ENCODE data around the gene ENAH. TPM values are rescaled to one million over a fixed set of nuclear protein-coding genes. Genes with fewer than 3 reads are reported as not detected.

The ENAH gene
- total and polyA plus RNA-seq, 2 experiments from 2014 or later, result 46.4 to 124 TPM

- no peak for TF ChIP-seq CTCF (IDR thresholded peaks at IDR 0.05; ENCODE audit: low read depth, low read length)
These were observed 190.0 kb downstream of the ENAH start for GRCh38 chr1:225462714-225463574.

GRCh38 chr1:225462429-225462713 lies 190.6 kb downstream of the ENAH start:
- H3K4me3 ChIP-seq, result no peak overlapping the region
- peaks cover 5% of the 10 kb centered on the region for H3K4me1 ChIP-seq (ENCODE audit: low read depth)
- no peak overlapping the region for H3K27ac ChIP-seq
- no peaks in the 10 kb centered on the region for H3K27me3 ChIP-seq
- no peak for DNase-seq (ENCODE audit: low read depth in 1 of 2, low spot score in 1 of 2)
- no peak for TF ChIP-seq CTCF (IDR thresholded peaks at IDR 0.05; ENCODE audit: low read depth, low read length)
- no peaks in the 10 kb centered on the region for H3K9me3 ChIP-seq (ENCODE audit: low read depth)
- no peaks in the 10 kb centered on the region for H3K36me3 ChIP-seq

More at GRCh38 chr1:225462714-225463574, 190.0 kb downstream of the ENAH start:
- Histone ChIP-seq H3K36me3 (no peaks in the 10 kb centered on the region), H3K4me3 (no peak overlapping the region), H3K9me3 (ENCODE audit: low read depth) (no peaks in the 10 kb centered on the region), H3K4me1 (ENCODE audit: low read depth) (peaks cover 7% of the 10 kb centered on the region), H3K27ac (no peak overlapping the region), H3K27me3 (no peaks in the 10 kb centered on the region)
- no peak for DNase-seq (ENCODE audit: low read depth in 1 of 2, low spot score in 1 of 2)

DNA sequence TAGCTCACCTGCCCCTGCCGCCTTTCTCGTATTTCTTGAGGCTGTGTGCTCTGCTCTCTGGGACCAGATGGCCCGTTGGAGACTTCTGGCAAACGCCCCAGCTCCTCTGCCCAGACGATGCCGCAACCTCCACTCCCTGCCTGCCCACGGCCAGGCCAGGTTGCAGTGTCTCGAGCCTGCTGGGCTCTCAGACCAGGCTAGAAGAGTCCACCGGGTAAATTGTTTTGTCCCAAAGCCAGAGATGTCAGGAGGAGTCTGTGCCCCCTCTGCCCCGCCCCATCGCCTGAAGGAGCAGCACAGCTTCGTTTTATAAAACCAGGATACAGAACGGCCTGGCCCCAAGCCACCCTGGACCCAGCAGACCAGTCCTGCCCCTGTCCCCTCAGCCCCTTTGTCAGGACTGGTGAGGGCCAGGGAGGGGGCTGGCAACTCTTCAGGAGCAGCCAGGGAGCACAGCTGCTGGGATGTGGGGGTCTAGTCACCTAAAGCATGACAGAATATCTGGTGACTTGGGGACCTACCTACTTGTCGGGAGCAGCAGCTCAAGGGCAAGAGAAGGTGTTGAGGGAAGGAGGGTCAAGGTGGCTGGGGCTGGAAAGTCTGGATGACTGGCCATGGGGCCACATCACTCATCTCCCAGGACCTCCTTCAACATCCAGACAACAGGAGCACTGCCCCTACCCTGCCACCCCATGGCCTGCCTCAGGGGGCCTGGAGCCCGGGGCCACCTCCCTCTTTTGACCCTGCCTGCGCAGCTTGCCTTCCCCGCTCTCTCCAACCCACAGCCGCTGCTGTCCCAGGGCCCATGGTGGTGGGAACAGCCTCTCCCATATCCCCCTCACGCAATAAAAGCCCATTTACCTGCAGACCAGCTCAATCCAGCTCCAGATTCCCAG lies 191.1 kb downstream of the ENAH start:
- Histone ChIP-seq H3K27ac (no peak overlapping the region), H3K4me3 (no peak overlapping the region), H3K4me1 (ENCODE audit: low read depth) (peaks cover 5% of the 10 kb centered on the region), H3K36me3 (no peaks in the 10 kb centered on the region), H3K9me3 (ENCODE audit: low read depth) (no peaks in the 10 kb centered on the region), H3K27me3 (no peaks in the 10 kb centered on the region)
- DNase-seq (ENCODE audit: low read depth in 1 of 2, low spot score in 1 of 2), result no peak
- no peak for TF ChIP-seq CTCF (IDR thresholded peaks at IDR 0.05; ENCODE audit: low read depth, low read length)

- Histone ChIP-seq H3K27me3 (no peaks in the 10 kb centered on the region), H3K4me1 (ENCODE audit: low read depth) (peaks cover 5% of the 10 kb centered on the region), H3K27ac (no peak overlapping the region), H3K4me3 (no peak overlapping the region), H3K9me3 (ENCODE audit: low read depth) (no peaks in the 10 kb centered on the region), H3K36me3 (no peaks in the 10 kb centered on the region)
- TF ChIP-seq CTCF (IDR thresholded peaks at IDR 0.05; ENCODE audit: low read depth, low read length), result no peak
- no peak for DNase-seq (ENCODE audit: low read depth in 1 of 2, low spot score in 1 of 2)
These were observed 192.0 kb downstream of the ENAH start for GRCh38 chr1:225460737-225461532.

DNA sequence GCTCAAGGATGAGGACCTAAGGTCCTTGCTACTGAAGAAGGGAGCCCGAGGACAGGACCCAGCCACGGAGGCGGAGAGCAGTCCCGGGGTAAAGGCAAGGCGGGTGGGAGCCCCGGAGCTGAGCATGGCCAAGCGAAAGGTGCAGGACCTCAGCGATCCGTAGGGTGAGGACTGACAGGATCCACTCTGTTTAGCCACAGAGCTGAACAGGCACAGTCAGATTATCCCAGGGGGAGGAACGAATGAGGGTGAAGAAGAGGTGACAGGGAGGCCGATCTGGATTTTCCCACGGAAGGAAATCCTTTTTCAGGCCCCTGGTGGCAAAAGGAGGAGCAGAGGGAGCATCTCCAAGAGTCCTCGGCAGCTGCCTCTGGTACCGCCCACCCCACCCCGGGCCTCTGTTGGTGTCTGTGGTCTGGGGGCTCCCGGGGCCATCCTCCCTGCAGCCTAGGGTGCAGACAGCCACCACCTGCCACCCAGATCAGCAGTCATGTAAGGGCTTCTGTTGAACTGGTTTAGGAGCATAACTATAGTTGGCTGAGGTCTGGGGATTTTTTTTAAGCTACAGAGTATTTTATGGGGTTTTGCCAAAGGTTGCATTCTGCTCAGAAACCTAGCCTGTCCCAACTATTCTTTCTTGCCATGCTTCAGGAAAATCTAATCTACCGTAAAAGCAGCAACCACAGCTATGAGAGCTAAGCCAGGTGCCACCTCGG lies 192.7 kb downstream of the ENAH start:
- peaks cover 5% of the 10 kb centered on the region for H3K4me1 ChIP-seq (ENCODE audit: low read depth)
- no peaks in the 10 kb centered on the region for H3K9me3 ChIP-seq (ENCODE audit: low read depth)
- H3K27ac ChIP-seq, result no peak overlapping the region
- no peak for DNase-seq (ENCODE audit: low read depth in 1 of 2, low spot score in 1 of 2)
- H3K27me3 ChIP-seq, result no peaks in the 10 kb centered on the region
- H3K36me3 ChIP-seq, result no peaks in the 10 kb centered on the region
- TF ChIP-seq CTCF (IDR thresholded peaks at IDR 0.05; ENCODE audit: low read depth, low read length), result no peak
- no peak overlapping the region for H3K4me3 ChIP-seq
